Sigmoid colon (tissue), 4 donors: Measurements from ENCODE around the gene KDM5A.

Source experiments
- CTCF ChIP-seq, 4 experiments: fragments of 450-650 bp in 3 of 4; fragments of 200-600 bp in 1 of 4; IDR thresholded peaks; one replicate each; pipeline ENCODE4 v1.5.1; 2016 to 2019; ENCODE audit warnings: antibody characterized with exemption in 4 of 4, mild to moderate bottlenecking in 3 of 4, moderate library complexity in 2 of 4
- EP300 ChIP-seq, 4 donors: sonication (generic); formaldehyde crosslinking; IDR thresholded peaks; one replicate each; pipeline ENCODE4 v1.6.1; 2017; ENCODE audit warnings: antibody characterized with exemption in 4 of 4
- POLR2AphosphoS5 ChIP-seq, 4 donors: sonication (generic); formaldehyde crosslinking; IDR thresholded peaks; one replicate each; pipeline ENCODE4 v1.6.1; 2017; ENCODE audit warnings: antibody characterized with exemption in 4 of 4

- no peak for TF ChIP-seq CTCF (IDR thresholded peaks at IDR 0.05)
- TF ChIP-seq EP300 (IDR thresholded peaks at IDR 0.05) = no peak
- TF ChIP-seq POLR2AphosphoS5 (IDR thresholded peaks at IDR 0.05) = no peak
Measured at GRCh38 chr12:321606-322326, 67.4 kb downstream of the KDM5A start.
